LNCAP (cell line): Measurements from ENCODE around the gene AP5S1.

Source experiments
- CTCF ChIP-seq: fragments of 450-650 bp; IDR thresholded peaks from 2 replicates; pipeline ENCODE4 v1.5.1; 2017; ENCODE audit warnings: mild to moderate bottlenecking

The AP5S1 gene

GRCh38 chr20:3796477-3797225, 23.7 kb upstream of the AP5S1 start:
- no peak for TF ChIP-seq CTCF

- TF ChIP-seq CTCF, result no peak
These were observed 23.2 kb upstream of the AP5S1 start for GRCh38 chr20:3797226-3797545.

GRCh38 chr20:3797592-3798372, 22.6 kb upstream of the AP5S1 start:
- no peak for TF ChIP-seq CTCF

GRCh38 chr20:3798373-3798768, 22.0 kb upstream of the AP5S1 start:
- no peak for TF ChIP-seq CTCF

- no peak for TF ChIP-seq CTCF
These were observed 21.5 kb upstream of the AP5S1 start for GRCh38 chr20:3798908-3799248.

- TF ChIP-seq CTCF, result no peak
These were observed 20.0 kb upstream of the AP5S1 start for GRCh38 chr20:3800256-3800877.

GRCh38 chr20:3800878-3801260, 19.5 kb upstream of the AP5S1 start:
- no peak for TF ChIP-seq CTCF
